Nephron (organoid): Measurements from ENCODE around the gene PSMA2.

ENCODE experiments used
- H3K27ac Mint-ChIP-seq, 3 experiments: 2 replicates each; pipeline ENCODE4 v1.8.0; 2020; ENCODE audit warnings: mixed read lengths in 3 of 3, mild to moderate bottlenecking in 2 of 3, moderate library complexity in 1 of 3
- H3K27me3 Mint-ChIP-seq: 2 replicates; pipeline ENCODE4 v1.8.0; 2021; ENCODE audit warnings: low read depth, mild to moderate bottlenecking, moderate library complexity, mixed read lengths
- H3K36me3 Mint-ChIP-seq: 2 replicates; pipeline ENCODE4 v1.8.0; 2020; ENCODE audit warnings: low read depth, mixed read lengths
- H3K4me1 Mint-ChIP-seq: 2 replicates; pipeline ENCODE4 v1.8.0; 2020; ENCODE audit warnings: mixed read lengths
- H3K4me3 Mint-ChIP-seq, 3 experiments: 2 replicates each; pipeline ENCODE4 v1.8.0; 2020; ENCODE audit warnings: mild to moderate bottlenecking in 3 of 3, mixed read lengths in 3 of 3, moderate library complexity in 2 of 3
- H3K9me3 Mint-ChIP-seq: 2 replicates; pipeline ENCODE4 v1.8.0; 2020; ENCODE audit warnings: mixed read lengths
- CTCF ChIP-seq, 3 experiments: fragments of 200-600 bp; sonication (generic); IDR thresholded peaks; one replicate each; pipeline ENCODE4 v1.5.0; 2021; ENCODE audit warnings: antibody characterized with exemption in 3 of 3; ENCODE audit not compliant: unreplicated experiment in 3 of 3

Gene PSMA2

GRCh38 chr7:42911454-42912447 is 20.2 kb downstream of the PSMA2 start, which contains the start of gene C7orf25:
Gene C7orf25 (minus strand): TSS chr7:42912070. CDS start chr7:42910900, 1,170 bp downstream.
- no peak for TF ChIP-seq CTCF (IDR thresholded peaks at IDR 0.05; ENCODE audit: unreplicated experiment in 3 of 3)
- no peaks in the 10 kb centered on the region for H3K9me3 Mint-ChIP-seq
- peaks cover 40% of the 10 kb centered on the region for H3K36me3 Mint-ChIP-seq
- peak within 1 kb of the TSS; percentile 90 to 98 (median 96) for H3K4me3 Mint-ChIP-seq
- no peaks in the 10 kb centered on the region for H3K27me3 Mint-ChIP-seq
- peaks cover 69% of the 10 kb centered on the region for H3K4me1 Mint-ChIP-seq
- peak within 1 kb of the TSS; percentile 96 to 99 (median 99) for H3K27ac Mint-ChIP-seq

GRCh38 chr7:42910306-42910705 is 21.7 kb downstream of the PSMA2 start:
- Mint-ChIP-seq H3K27me3 (no peaks in the 10 kb centered on the region), H3K36me3 (peaks cover 28% of the 10 kb centered on the region), H3K9me3 (no peaks in the 10 kb centered on the region), H3K4me3 (peak overlapping the region; percentile 90 to 98 (median 96)), H3K4me1 (peaks cover 63% of the 10 kb centered on the region), H3K27ac (peak overlapping the region; percentile 91 to 93 (median 92))
- TF ChIP-seq CTCF (IDR thresholded peaks at IDR 0.05; ENCODE audit: unreplicated experiment in 3 of 3): no peak

GRCh38 chr7:42907316-42907715 is 24.7 kb downstream of the PSMA2 start:
- no peak for TF ChIP-seq CTCF (IDR thresholded peaks at IDR 0.05; ENCODE audit: unreplicated experiment in 3 of 3)
- Mint-ChIP-seq H3K27me3 (no peaks in the 10 kb centered on the region), H3K4me3 (no peak overlapping the region), H3K36me3 (peaks cover 10% of the 10 kb centered on the region), H3K27ac (peak overlapping the region; percentile 67 to 72 (median 71)), H3K4me1 (peaks cover 35% of the 10 kb centered on the region), H3K9me3 (no peaks in the 10 kb centered on the region)

GRCh38 chr7:42906181-42906580 is 25.8 kb downstream of the PSMA2 start:
- H3K9me3 Mint-ChIP-seq: no peaks in the 10 kb centered on the region
- H3K27ac Mint-ChIP-seq: no peak overlapping the region
- no peak overlapping the region for H3K4me3 Mint-ChIP-seq
- H3K36me3 Mint-ChIP-seq: peaks cover 10% of the 10 kb centered on the region
- peaks cover 29% of the 10 kb centered on the region for H3K4me1 Mint-ChIP-seq
- no peak for TF ChIP-seq CTCF (IDR thresholded peaks at IDR 0.05; ENCODE audit: unreplicated experiment in 3 of 3)
- no peaks in the 10 kb centered on the region for H3K27me3 Mint-ChIP-seq

GRCh38 chr7:42902331-42902730 is 29.6 kb downstream of the PSMA2 start:
- Mint-ChIP-seq H3K27ac (no peak overlapping the region), H3K4me1 (peaks cover under 1% of the 10 kb centered on the region), H3K9me3 (no peaks in the 10 kb centered on the region), H3K36me3 (peaks cover 2% of the 10 kb centered on the region), H3K27me3 (no peaks in the 10 kb centered on the region), H3K4me3 (no peak overlapping the region)
- no peak for TF ChIP-seq CTCF (IDR thresholded peaks at IDR 0.05; ENCODE audit: unreplicated experiment in 3 of 3)
